Fibroblast of villous mesenchyme (primary cell): ENCODE results near the gene DNAH6. TPM values are rescaled to one million over a fixed set of nuclear protein-coding genes. Genes with fewer than 3 reads are reported as not detected.

Source experiments
- DNase-seq: peaks from one replicate; pipeline ENCODE4 v3.0.0-alpha.2; 2010; ENCODE audit warnings: low read depth
- H3K4me3 ChIP-seq: 2 replicates; pipeline ENCODE4 v1.5.1; 2011; ENCODE audit warnings: low read depth, mild to moderate bottlenecking, low read length
- total RNA-seq: library from RNA; depleted of rRNA; stranded (reverse); fragments of >200 nt; gene quantifications from 2 replicates; pipeline ENCODE4 v1.2.3, GENCODE V29; 2012
- TF ChIP-seq, protein P1 (sequence below): IDR thresholded peaks from 2 replicates; pipeline ENCODE4 v1.5.1; 2012; ENCODE audit warnings: low read depth, mild to moderate bottlenecking, low read length; ENCODE audit not compliant: insufficient read depth

Gene DNAH6
- total RNA-seq, 1 donor, result under 0.01 TPM

DNA sequence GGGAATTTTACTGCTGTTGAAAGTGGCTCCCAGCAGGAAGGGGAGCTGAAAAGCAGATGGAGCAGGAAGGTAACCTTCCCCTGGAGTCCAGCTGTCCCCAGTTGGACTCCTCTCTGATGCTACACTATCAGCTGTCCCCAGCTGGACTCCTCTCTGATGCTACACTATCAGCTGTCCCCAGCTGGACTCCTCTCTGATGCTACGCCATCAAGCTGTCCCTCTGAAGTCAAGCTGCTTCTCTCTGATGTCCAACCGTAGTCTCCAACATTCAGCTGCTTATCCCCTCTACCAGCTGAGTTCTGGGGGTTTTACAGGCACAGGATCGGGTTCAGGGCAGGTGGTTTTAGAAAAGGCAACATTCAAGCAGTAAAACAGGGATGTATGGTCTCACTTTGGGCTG, 37.4 kb upstream of the DNAH6 start:
- TF ChIP-seq, protein P1, sequence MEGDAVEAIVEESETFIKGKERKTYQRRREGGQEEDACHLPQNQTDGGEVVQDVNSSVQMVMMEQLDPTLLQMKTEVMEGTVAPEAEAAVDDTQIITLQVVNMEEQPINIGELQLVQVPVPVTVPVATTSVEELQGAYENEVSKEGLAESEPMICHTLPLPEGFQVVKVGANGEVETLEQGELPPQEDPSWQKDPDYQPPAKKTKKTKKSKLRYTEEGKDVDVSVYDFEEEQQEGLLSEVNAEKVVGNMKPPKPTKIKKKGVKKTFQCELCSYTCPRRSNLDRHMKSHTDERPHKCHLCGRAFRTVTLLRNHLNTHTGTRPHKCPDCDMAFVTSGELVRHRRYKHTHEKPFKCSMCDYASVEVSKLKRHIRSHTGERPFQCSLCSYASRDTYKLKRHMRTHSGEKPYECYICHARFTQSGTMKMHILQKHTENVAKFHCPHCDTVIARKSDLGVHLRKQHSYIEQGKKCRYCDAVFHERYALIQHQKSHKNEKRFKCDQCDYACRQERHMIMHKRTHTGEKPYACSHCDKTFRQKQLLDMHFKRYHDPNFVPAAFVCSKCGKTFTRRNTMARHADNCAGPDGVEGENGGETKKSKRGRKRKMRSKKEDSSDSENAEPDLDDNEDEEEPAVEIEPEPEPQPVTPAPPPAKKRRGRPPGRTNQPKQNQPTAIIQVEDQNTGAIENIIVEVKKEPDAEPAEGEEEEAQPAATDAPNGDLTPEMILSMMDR, result no peak
- H3K4me3 ChIP-seq, result no peak overlapping the region
- no peak for DNase-seq

DNA sequence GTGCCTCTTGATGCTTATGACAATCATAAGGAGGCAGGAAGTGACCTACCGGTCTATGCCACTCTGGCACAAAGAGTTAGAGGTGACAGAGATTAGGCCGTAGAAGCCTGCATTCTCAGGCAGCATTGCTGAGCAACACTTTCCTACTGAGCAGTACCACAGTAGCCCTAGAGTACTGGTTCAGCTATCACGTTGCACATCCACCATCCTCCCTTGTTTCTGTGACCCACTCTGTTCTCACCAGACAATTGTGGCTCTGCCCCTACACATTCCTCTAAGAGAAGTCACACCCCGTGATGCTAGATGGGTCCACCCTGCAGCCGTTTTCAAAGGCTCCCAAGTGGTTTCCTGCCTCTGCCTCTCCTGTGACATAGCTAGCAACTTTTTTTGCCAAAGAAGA, 34.6 kb upstream of the DNAH6 start:
- no peak overlapping the region for H3K4me3 ChIP-seq
- TF ChIP-seq, protein P1, result no peak
- peak; percentile 28 for DNase-seq

DNA sequence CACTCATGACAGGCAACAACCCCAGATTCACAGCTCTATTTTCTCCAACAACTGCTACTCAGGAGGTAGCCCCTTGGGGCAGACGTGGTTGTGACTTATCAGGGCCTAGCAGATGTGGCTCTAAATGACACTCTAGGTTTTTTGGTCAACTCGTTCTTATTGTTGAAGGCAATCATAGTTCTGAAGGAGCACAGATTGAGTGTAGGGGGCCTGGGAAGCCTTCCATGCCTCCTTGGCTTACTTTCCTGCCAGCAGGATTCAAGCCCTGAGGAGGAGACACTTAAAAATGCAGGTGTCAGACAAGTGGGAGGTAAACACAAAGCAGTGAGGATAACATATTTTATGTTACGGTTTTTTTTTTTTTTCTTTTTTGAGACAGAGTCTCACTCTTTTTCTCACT, 33.7 kb upstream of the DNAH6 start:
- H3K4me3 ChIP-seq, result no peak overlapping the region
- DNase-seq, result no peak
- TF ChIP-seq, protein P1, result no peak

DNA sequence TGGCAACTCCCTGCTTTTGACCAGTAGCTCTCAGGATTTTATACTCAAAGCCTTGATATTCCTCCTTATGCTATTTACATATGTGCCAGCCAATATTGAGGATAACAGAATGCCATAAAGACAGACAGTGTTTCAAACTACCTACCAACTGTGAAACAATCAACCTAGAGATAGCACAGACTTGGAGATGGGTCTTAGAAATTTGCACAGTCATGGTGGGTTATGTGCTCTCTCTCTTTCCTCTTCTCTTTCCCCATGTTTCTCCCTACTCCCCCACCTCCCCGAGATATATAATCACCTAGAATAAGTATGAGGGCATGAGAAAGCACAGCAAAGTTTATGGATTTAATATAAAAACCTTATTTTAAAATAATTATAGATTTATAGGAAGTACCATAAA, 33.0 kb upstream of the DNAH6 start:
- no peak for DNase-seq
- H3K4me3 ChIP-seq, result no peak overlapping the region
- TF ChIP-seq, protein P1, result no peak

DNA sequence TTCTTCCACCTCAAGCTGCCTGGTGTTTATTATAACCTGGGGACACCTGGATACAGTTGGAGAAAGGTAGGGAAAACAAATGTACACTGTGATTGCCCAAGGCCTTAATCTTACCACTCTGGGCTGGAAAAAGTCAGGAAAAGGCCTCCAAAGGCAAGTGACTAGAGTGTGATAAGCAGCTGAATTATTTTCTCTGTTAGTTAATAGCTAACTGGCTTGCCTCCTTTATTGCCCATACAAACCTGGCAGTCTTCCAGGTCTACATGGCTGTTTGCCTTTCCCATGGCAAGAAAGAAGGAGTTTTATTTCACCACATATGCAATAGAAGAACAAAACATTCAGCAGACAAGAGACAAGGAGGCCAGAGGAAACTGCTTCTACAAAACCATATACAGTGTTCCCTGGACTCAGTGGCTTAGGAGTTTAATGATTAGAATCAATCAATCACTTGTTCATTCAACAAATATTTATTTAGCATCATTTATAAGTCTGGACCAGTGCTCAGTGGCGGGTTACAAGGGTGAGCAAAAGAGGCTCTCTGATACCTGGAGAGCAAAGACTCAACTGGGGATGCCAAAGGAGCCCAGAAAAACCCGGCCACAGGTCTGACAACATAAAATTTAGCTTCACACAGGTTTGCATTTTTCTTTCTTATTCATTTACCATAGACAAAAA, 29.7 kb upstream of the DNAH6 start:
- TF ChIP-seq, protein P1, result no peak
- peak; percentile 20 for DNase-seq
- no peak overlapping the region for H3K4me3 ChIP-seq

DNA sequence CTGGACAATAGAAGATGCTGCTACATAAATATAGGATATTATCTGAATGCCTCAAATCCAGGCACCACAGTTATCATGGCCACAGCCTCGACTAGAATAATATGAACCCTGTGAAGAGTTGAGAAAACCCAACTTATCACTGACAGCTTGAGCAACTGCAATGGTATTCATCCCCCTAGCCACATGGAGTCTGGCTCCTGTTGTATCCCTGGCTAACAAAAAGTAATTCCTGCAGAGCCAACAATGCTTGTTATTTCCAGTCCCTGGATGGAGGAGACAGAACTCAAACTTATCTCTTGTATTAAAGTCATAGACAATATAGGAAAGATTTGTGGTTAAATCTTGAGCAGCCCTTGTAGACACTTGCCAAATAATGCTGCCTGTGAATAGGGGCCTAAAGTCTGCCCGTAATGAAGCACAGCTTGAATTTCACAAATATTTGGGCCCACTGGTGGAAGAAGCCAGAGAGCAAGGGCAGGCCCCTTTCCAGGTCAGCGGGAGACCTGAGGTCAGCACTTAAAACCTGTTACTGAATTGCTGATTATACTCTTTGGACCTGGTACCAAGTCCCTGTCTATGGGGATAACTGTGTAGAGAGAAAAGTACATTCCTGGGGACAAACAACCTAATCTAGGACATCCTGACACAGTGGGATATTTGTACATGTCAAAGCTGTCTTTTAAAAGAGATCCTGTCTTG, 28.9 kb upstream of the DNAH6 start:
- no peak overlapping the region for H3K4me3 ChIP-seq
- no peak for DNase-seq
- TF ChIP-seq, protein P1, result no peak

DNA sequence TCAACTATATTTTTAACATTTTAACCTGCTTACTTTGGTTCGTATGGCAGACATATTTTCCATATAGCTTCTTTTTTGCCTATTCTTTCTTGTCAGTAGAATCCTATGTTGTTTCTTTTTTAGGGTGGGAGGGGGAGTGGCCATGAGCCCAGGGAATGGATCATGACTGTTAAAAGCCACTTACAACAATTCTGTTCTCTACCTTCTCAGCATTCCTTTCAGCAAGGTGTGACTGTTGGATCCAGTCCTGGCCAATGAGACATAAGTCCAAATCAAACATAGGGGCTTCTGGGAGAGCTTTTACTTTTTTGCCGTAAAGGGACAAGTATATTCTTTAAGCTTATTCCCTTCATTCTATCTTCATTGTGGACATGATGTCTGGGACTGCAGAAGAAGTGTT, 25.0 kb upstream of the DNAH6 start:
- no peak for DNase-seq
- no peak overlapping the region for H3K4me3 ChIP-seq

More for the DNA sequence above, 25.0 kb upstream of the DNAH6 start:
- TF ChIP-seq, protein P1, result no peak
